Esophagus muscularis mucosa (tissue), 4 donors: ENCODE measurements around the gene KMT2E.

Source experiments
- CTCF ChIP-seq, 3 experiments: fragments of 200-600 bp in 2 of 3; fragments of 450-650 bp in 1 of 3; sonication (generic) in 2 of 3; IDR thresholded peaks; one replicate each; pipeline ENCODE4 v1.5.1; 2017 to 2019; ENCODE audit warnings: antibody characterized with exemption in 3 of 3, mild to moderate bottlenecking in 2 of 3, moderate library complexity in 1 of 3
- EP300 ChIP-seq: sonication (generic); formaldehyde crosslinking; IDR thresholded peaks from one replicate; pipeline ENCODE4 v1.6.1; 2017; ENCODE audit warnings: antibody characterized with exemption
- POLR2A ChIP-seq: fragments of 450-650 bp; IDR thresholded peaks from one replicate; pipeline ENCODE4 v1.6.1; 2017; ENCODE audit warnings: antibody characterized with exemption, moderate library complexity, mild to moderate bottlenecking, low read depth
- POLR2AphosphoS5 ChIP-seq, 2 donors: sonication (generic); formaldehyde crosslinking; IDR thresholded peaks; one replicate each; pipeline ENCODE4 v1.6.1; 2017; ENCODE audit warnings: antibody characterized with exemption in 2 of 2

GRCh38 chr7:105133358-105133757, 119.4 kb downstream of the KMT2E start:
- TF ChIP-seq CTCF (IDR thresholded peaks at IDR 0.05), result no peak
- TF ChIP-seq POLR2A, result no peak
- no peak for TF ChIP-seq POLR2AphosphoS5 (IDR thresholded peaks at IDR 0.05)
- no peak for TF ChIP-seq EP300
